ENCODE results near the gene GSTP1. TPM values are rescaled to one million over a fixed set of nuclear protein-coding genes. Genes with fewer than 3 reads are reported as not detected.
"Not testable (repeated sequence)": the region's sequence is repeated elsewhere in the genome, so short reads cannot be mapped to it uniquely, and the experiment has no call there.

Gene GSTP1
- total RNA-seq, 1 donor from 2014 or later: 393 TPM

GRCh38 chr11:67588899-67589415 lies 5.3 kb downstream of the GSTP1 start:
- DNase-seq (ENCODE audit: missing footprints); intact Hi-C loops (cut with DNase I); ATAC-seq: not testable (repeated sequence)

GRCh38 chr11:67592880-67593564 lies 9.4 kb downstream of the GSTP1 start:
- intact Hi-C loops (cut with DNase I): no loop called here
- DNase-seq (ENCODE audit: missing footprints) (no peak), ATAC-seq (no peak)

- no peak for DNase-seq (ENCODE audit: missing footprints)
- intact Hi-C loops (cut with DNase I): no loop called here
- ATAC-seq: no peak
These were observed 9.9 kb downstream of the GSTP1 start for GRCh38 chr11:67593565-67593905.

GRCh38 chr11:67594480-67594879 lies 10.9 kb downstream of the GSTP1 start:
- intact Hi-C loops (cut with DNase I): no loop called here
- no peak for ATAC-seq
- no peak for DNase-seq (ENCODE audit: missing footprints)

GRCh38 chr11:67596753-67597300 lies 13.2 kb downstream of the GSTP1 start:
- no peak for DNase-seq (ENCODE audit: missing footprints)
- intact Hi-C loops (cut with DNase I): no loop called here
- no peak for ATAC-seq

- DNase-seq (ENCODE audit: missing footprints); intact Hi-C loops (cut with DNase I); ATAC-seq: not testable (repeated sequence)
These were observed 13.8 kb downstream of the GSTP1 start for GRCh38 chr11:67597458-67597857.

- peak; percentile 35 for DNase-seq (ENCODE audit: missing footprints)
- intact Hi-C loops (cut with DNase I); ATAC-seq: not testable (repeated sequence)
These were observed 14.4 kb downstream of the GSTP1 start for GRCh38 chr11:67597963-67598362.

GRCh38 chr11:67599149-67599548 lies 15.5 kb downstream of the GSTP1 start:
- intact Hi-C loops (cut with DNase I): no loop called here
- ATAC-seq (no peak), DNase-seq (ENCODE audit: missing footprints) (no peak)

GRCh38 chr11:67600324-67601029 lies 16.9 kb downstream of the GSTP1 start:
- intact Hi-C loops (cut with DNase I): no loop called here
- ATAC-seq: no peak
- no peak for DNase-seq (ENCODE audit: missing footprints)

- ATAC-seq: no peak
- intact Hi-C loops (cut with DNase I): no loop called here
- DNase-seq (ENCODE audit: missing footprints): no peak
These were observed 17.5 kb downstream of the GSTP1 start for GRCh38 chr11:67601098-67601497.

GRCh38 chr11:67604119-67604518 lies 20.5 kb downstream of the GSTP1 start:
- ATAC-seq: not testable (repeated sequence)

GRCh38 chr11:67604815-67605214 lies 21.2 kb downstream of the GSTP1 start:
- DNase-seq (ENCODE audit: missing footprints) (no peak), ATAC-seq (no peak)
- intact Hi-C loops (cut with DNase I): loop anchor here (5.0 kb wide), 2 partner anchors 33 to 98 kb away; partner anchors contain the start of genes CDK2AP2 and PITPNM1

More at GRCh38 chr11:67604119-67604518, 20.5 kb downstream of the GSTP1 start:
- DNase-seq (ENCODE audit: missing footprints); intact Hi-C loops (cut with DNase I): not testable (repeated sequence)

GRCh38 chr11:67605231-67606011 lies 21.8 kb downstream of the GSTP1 start:
- intact Hi-C loops (cut with DNase I): loop anchor here (1.0 to 5.0 kb wide), 3 partner anchors 21 to 98 kb away; partner anchors contain the start of genes CDK2AP2 and PITPNM1
- no peak for DNase-seq (ENCODE audit: missing footprints)

GRCh38 chr11:67606093-67606491 lies 22.5 kb downstream of the GSTP1 start:
- intact Hi-C loops (cut with DNase I): loop anchor here (1.0 to 5.0 kb wide), 3 partner anchors 22 to 99 kb away; partner anchors contain the start of genes CDK2AP2 and PITPNM1
- ATAC-seq (peak; percentile 35), DNase-seq (ENCODE audit: missing footprints) (no peak)

More at GRCh38 chr11:67605231-67606011, 21.8 kb downstream of the GSTP1 start:
- no peak for ATAC-seq

- intact Hi-C loops (cut with DNase I): loop anchor here (1.0 to 5.0 kb wide), 3 partner anchors 22 to 99 kb away; partner anchors contain the start of genes CDK2AP2 and PITPNM1
- peak; percentile 99 for ATAC-seq
- DNase-seq (ENCODE audit: missing footprints): peak; percentile 99
These were observed 23.1 kb downstream of the GSTP1 start, which contains the start of gene NDUFV1 for GRCh38 chr11:67606492-67607295. Gene NDUFV1 (plus strand): TSS chr11:67606936. CDS start chr11:67607005, 69 bp downstream.

GRCh38 chr11:67607507-67607906 lies 23.9 kb downstream of the GSTP1 start:
- intact Hi-C loops (cut with DNase I): loop anchor here (5.0 kb wide), 2 partner anchors 35 to 100 kb away; partner anchors contain the start of genes CDK2AP2 and PITPNM1

GRCh38 chr11:67608486-67608885 lies 24.9 kb downstream of the GSTP1 start:
- intact Hi-C loops (cut with DNase I): loop anchor here (5.0 kb wide), 2 partner anchors 36 to 101 kb away; partner anchors contain the start of genes CDK2AP2 and PITPNM1
- DNase-seq (ENCODE audit: missing footprints): no peak
- ATAC-seq: no peak

More at GRCh38 chr11:67607507-67607906, 23.9 kb downstream of the GSTP1 start:
- DNase-seq (ENCODE audit: missing footprints): no peak
- ATAC-seq: no peak

All from Right ventricle myocardium inferior (tissue), 1 donor.